ENCODE results near the gene LDHD.

DNA sequence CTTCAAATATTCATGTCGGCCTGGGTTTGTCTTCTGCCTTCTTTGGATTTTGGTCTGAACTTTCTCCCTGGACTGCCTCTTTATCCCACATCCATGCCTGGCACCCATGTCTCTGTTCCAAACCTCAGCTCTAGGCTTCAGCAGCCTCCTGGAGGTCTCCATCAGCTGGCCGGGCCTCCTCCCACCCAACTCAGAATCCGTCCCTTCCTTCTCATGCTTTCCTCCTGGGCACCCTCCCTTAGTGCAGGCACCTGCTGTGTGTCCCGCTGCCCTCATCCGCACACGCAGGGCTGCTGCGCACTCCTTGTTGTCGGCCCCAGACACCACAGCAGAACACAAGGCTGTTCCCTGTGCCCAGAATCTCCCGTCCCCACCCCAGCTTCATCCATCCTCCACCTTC, 14.0 kb downstream of the LDHD start:
- no peak for TF ChIP-seq CTCF (IDR thresholded peaks at IDR 0.05 in 2 of 3, conservative IDR thresholded peaks at IDR 0.05 in 1 of 3; ENCODE audit: control insufficient read depth in 2 of 3, extremely low read depth in 1 of 3, insufficient read depth in 1 of 3, low read depth in 3 of 3, low read length in 3 of 3)
- TF ChIP-seq EP300 (IDR thresholded peaks at IDR 0.05; ENCODE audit: borderline replicate concordance in 1 of 2, control insufficient read depth in 1 of 2, low read depth in 2 of 2, low read length in 2 of 2): no peak
- TF ChIP-seq BHLHE40 (IDR thresholded peaks at IDR 0.05; ENCODE audit: borderline replicate concordance in 1 of 2, low read depth in 2 of 2, low read length in 1 of 2): no peak
- TF ChIP-seq CREB1 (IDR thresholded peaks at IDR 0.05; ENCODE audit: low read depth): no peak
- TF ChIP-seq CHD2 (IDR thresholded peaks at IDR 0.05; ENCODE audit: borderline replicate concordance, low read depth, low read length): no peak
